T-helper 17 cell (primary cell): Measurements from ENCODE around the gene KLHDC8A. TPM values are rescaled to one million over a fixed set of nuclear protein-coding genes. Genes with fewer than 3 reads are reported as not detected.
A peak's percentile ranks its signal among the peaks of the same experiment; 100 is the strongest.

Experiments
- ATAC-seq: fragments of 150-1000 bp; cut with Tn5 transposase; 2 replicates; pipeline ENCODE4 v1.10.0; 2021; ENCODE audit warnings: mild to moderate bottlenecking, moderate library complexity
- DNase-seq, 3 donors: peaks; one replicate each; pipeline versions ENCODE4 v3.0.0 to v3.0.0-alpha.2; 2020 to 2021
- H3K9me3 ChIP-seq: one replicate; pipeline ENCODE4 v1.7.0; 2013; ENCODE audit warnings: low read length, mild to moderate bottlenecking; ENCODE audit not compliant: control insufficient read depth, poor library complexity, severe bottlenecking
- H3K27ac Mint-ChIP-seq: one replicate; pipeline ENCODE4 v1.8.0; 2022; ENCODE audit warnings: mild to moderate bottlenecking, moderate library complexity, mixed read lengths
- H3K27me3 Mint-ChIP-seq: one replicate; pipeline ENCODE4 v1.8.0; 2022; ENCODE audit warnings: mixed read lengths
- H3K36me3 Mint-ChIP-seq: one replicate; pipeline ENCODE4 v1.8.0; 2022; ENCODE audit warnings: low read depth, mixed read lengths
- H3K4me1 Mint-ChIP-seq: one replicate; pipeline ENCODE4 v1.8.0; 2022; ENCODE audit warnings: mild to moderate bottlenecking, mixed read lengths
- H3K4me3 Mint-ChIP-seq: one replicate; pipeline ENCODE4 v1.8.0; 2022; ENCODE audit warnings: mild to moderate bottlenecking, moderate library complexity, mixed read lengths
- total RNA-seq, 4 donors: library from RNA in 2 of 4; stranded (reverse) in 2 of 4; gene quantifications; one replicate each; pipeline ENCODE4 v1.2.3 and lab custom pipeline; 2022 to 2026

KLHDC8A gene
- total RNA-seq, 2 donors from 2014 or later, result not detected

GRCh38 chr1:205287076-205287475 is 69.6 kb downstream of the KLHDC8A start:
- H3K27me3 Mint-ChIP-seq, result no peaks in the 10 kb centered on the region
- no peak for DNase-seq
- no peak for ATAC-seq
- peaks cover 70% of the 10 kb centered on the region for H3K4me1 Mint-ChIP-seq
- peak overlapping the region; percentile 99 for H3K27ac Mint-ChIP-seq
- no peaks in the 10 kb centered on the region for H3K9me3 ChIP-seq
- H3K36me3 Mint-ChIP-seq, result no peaks in the 10 kb centered on the region
- peak overlapping the region; percentile 93 for H3K4me3 Mint-ChIP-seq

- H3K27ac Mint-ChIP-seq, result peak overlapping the region; percentile 99
- peak overlapping the region; percentile 93 for H3K4me3 Mint-ChIP-seq
- no peaks in the 10 kb centered on the region for H3K27me3 Mint-ChIP-seq
- ATAC-seq (peak; percentile 19), DNase-seq (peak; percentile 36 to 55 (median 51))
- no peaks in the 10 kb centered on the region for H3K36me3 Mint-ChIP-seq
- H3K4me1 Mint-ChIP-seq, result peaks cover 65% of the 10 kb centered on the region
- H3K9me3 ChIP-seq, result no peaks in the 10 kb centered on the region
These were observed 70.3 kb downstream of the KLHDC8A start for GRCh38 chr1:205286335-205286950.

Other genes starting within 250 kb of the KLHDC8A start
- gene RBBP5, start 234.9 kb downstream of the KLHDC8A start, total RNA-seq, result 10 to 100 TPM; 13.3 to 15.3 TPM
- gene DSTYK, start 145.2 kb downstream of the KLHDC8A start, total RNA-seq, result 10 to 100 TPM; 10.5 to 13.5 TPM
- gene TMCC2, start 129.0 kb downstream of the KLHDC8A start, total RNA-seq, result 10 to 100 TPM in 1 of 2 donors, under 1 TPM in 1; 0.65 to 10.2 TPM
- 1 to 10 TPM; 5.1 to 8.6 TPM for gene NUAK2, start 35.2 kb downstream of the KLHDC8A start, total RNA-seq
- gene LEMD1, start 65.1 kb upstream of the KLHDC8A start, total RNA-seq, result not detected
- under 1 TPM; 0.10 TPM for gene BLACAT1, start 99.1 kb upstream of the KLHDC8A start, total RNA-seq
- 1 to 10 TPM in 1 of 2 donors, under 1 TPM in 1; 0.94 to 1.7 TPM for gene CDK18, start 147.7 kb upstream of the KLHDC8A start, total RNA-seq